SK-N-SH (cell line): ENCODE measurements around the gene GPR32.

Source experiments
- CHD2 ChIP-seq: fragments of 150-350 bp; IDR thresholded peaks from 2 replicates; pipeline ENCODE4 v1.6.1; 2018; ENCODE audit warnings: low read length; ENCODE audit not compliant: partially characterized antibody
- EZH2phosphoT487 ChIP-seq: fragments of 200-600 bp; sonication (generic); IDR thresholded peaks from 2 replicates; pipeline ENCODE4 v1.6.1; 2017; ENCODE audit warnings: low read depth, mixed run types, mild to moderate bottlenecking, antibody characterized with exemption, moderate library complexity, borderline replicate concordance
- NFIC ChIP-seq: IDR thresholded peaks from 2 replicates; pipeline ENCODE4 v1.4.0; 2012; ENCODE audit warnings: borderline replicate concordance
- RFX5 ChIP-seq: IDR thresholded peaks from 2 replicates; pipeline ENCODE4 v1.6.1; 2012; ENCODE audit warnings: mild to moderate bottlenecking, improper control_type of control experiment, low read length
- SIN3A ChIP-seq: IDR thresholded peaks from 2 replicates; pipeline ENCODE4 v1.6.1; 2012; ENCODE audit warnings: low read depth, mild to moderate bottlenecking, low read length, moderate library complexity, borderline replicate concordance
- TF ChIP-seq, protein P1 (sequence below): fragments of 200-600 bp; sonication (generic); IDR thresholded peaks from 2 replicates; pipeline ENCODE4 v1.6.1; 2017; ENCODE audit warnings: antibody characterized with exemption, mild to moderate bottlenecking, moderate library complexity

DNA sequence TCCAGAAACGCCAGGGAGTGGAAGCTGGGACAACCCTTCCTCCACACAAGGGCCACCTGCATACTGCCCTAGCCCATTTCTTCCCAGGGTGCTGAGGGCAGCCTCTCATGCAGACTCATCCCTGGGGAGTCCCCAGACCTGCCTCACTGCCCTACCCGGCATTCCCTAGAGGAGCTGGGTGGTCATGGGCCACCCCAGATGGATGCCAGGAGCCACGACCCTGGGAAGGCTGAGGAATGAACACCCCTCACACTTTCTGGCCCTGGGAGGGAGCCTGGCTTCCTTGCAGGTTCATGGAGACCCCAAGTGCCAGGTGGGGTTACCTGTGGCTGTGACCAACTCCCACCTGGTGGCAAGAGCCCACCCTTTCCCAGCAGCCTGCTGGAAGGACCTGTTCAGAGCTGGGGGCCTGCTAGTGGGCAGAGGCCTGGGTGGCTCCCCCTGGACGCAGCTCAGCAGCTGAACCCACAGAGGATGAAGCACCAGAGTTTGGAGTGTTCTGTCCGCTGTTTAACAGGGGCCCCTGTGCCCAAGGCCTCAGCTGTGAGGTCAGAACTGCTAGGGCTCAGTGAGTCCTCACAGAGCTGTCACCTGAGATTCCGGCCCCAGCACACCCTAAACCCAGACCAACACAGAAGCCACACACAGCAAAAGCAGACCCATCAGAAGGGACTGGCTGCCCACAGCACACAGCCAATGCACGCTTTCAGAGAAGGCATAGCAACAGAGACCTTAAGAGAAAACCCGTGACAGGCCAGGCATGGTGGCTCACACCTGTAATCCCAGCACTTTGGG lies 26.6 kb downstream of the GPR32 start:
- TF ChIP-seq EZH2phosphoT487 (no peak), CHD2 (no peak), SIN3A (no peak), NFIC (no peak), RFX5 (no peak)
- TF ChIP-seq, protein P1, sequence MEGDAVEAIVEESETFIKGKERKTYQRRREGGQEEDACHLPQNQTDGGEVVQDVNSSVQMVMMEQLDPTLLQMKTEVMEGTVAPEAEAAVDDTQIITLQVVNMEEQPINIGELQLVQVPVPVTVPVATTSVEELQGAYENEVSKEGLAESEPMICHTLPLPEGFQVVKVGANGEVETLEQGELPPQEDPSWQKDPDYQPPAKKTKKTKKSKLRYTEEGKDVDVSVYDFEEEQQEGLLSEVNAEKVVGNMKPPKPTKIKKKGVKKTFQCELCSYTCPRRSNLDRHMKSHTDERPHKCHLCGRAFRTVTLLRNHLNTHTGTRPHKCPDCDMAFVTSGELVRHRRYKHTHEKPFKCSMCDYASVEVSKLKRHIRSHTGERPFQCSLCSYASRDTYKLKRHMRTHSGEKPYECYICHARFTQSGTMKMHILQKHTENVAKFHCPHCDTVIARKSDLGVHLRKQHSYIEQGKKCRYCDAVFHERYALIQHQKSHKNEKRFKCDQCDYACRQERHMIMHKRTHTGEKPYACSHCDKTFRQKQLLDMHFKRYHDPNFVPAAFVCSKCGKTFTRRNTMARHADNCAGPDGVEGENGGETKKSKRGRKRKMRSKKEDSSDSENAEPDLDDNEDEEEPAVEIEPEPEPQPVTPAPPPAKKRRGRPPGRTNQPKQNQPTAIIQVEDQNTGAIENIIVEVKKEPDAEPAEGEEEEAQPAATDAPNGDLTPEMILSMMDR = no peak
